Globus pallidus (tissue), 1 donor: ENCODE measurements around the gene CLEC4E.
"Not testable (repeated sequence)": the region's sequence is repeated elsewhere in the genome, so short reads cannot be mapped to it uniquely, and the experiment has no call there.

Experiments used
- DNase-seq: peaks from one replicate; pipeline ENCODE4 v3.0.0-alpha.2; 2015; ENCODE audit warnings: low spot score

CLEC4E gene

GRCh38 chr12:8540831-8541230, at the start of gene CLEC4E:
Gene CLEC4E, minus strand, starts transcription at chr12:8540905. Its CDS starts 108 bp downstream, at chr12:8540797.
- DNase-seq: not testable (repeated sequence)

GRCh38 chr12:8589679-8590078, 49.0 kb upstream of the CLEC4E start:
- no peak for DNase-seq

DNA sequence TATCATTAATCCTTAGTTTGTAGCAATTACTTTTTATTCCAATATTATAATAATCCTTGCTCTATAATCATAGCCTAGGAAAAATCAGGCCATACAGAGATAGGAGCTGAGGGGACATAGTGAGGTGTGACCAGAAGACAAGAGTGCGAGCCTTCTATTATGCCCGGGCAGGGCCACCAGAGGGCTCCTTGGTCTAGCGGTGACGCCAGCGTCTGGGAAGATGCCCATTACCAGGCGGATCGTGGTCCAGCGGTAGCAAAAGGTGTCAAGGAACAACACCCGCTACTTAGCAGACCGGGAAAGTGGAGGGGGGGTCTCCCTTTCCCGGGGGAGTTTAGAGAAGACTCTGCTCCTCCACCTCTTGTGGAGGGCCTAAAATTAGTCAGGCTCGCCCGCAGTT, 43.8 kb upstream of the CLEC4E start:
- not testable (repeated sequence) for DNase-seq

GRCh38 chr12:8584004-8584403, 43.3 kb upstream of the CLEC4E start:
- DNase-seq: no peak

GRCh38 chr12:8581098-8581784, 40.5 kb upstream of the CLEC4E start:
- no peak for DNase-seq

DNA sequence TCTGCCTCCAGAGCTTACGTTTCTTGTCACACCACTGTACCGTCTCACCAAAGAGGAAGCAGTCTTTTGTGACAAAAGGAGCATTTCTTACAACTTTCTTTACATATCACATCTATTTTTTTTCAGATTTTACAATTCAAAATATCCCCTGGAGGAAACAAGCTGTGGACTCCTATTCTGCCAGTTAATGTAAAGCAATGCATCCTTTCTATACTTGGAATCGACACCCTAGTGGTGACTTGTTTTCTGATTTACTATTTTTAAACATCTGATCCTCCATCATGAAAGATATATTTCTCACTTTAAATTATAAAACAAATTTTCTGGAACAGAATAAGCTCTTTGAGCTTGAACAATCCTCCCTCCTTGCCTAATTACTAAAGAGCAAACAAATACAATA, 37.2 kb upstream of the CLEC4E start:
- DNase-seq: no peak

DNA sequence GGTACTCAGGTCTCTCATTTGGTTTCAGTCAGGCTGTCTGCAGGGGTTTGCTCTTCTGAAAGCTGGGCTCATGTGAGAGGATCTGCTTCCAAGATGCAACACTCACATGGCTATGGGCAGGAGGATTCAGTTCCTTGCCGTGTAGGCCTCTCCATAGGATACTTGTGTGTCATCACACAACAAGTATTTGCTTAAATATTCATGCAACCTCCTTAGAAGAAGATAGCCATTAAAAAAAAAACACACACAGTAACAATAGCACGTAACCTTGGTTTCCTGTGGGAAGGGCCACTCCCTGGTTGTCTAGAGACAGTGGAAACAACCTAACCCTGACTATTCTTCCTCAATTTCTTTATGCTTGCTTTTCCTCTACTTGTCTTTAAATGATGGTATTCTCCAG, 31.8 kb upstream of the CLEC4E start:
- no peak for DNase-seq

DNA sequence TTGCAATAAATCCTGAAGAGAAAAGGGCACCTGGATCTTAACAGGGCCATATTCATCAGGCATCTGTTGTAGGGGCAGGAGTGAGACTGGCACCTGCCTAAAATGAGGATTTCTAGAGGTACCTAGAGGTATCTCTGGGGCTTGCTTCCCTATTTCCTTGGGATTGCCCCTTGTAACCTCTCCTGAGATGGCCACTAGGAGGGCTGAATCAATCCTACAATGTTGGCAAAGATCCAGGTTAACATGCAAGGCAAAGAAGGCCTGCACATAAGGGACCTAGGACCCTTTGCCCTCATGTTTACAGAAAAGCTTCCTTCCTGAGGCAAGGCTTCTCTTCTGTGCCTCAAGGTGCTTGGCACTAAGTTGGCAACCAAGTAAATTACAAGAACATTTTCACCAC, 25.8 kb upstream of the CLEC4E start:
- DNase-seq: no peak

- DNase-seq: not testable (repeated sequence)
Observed at GRCh38 chr12:8566052-8566451, 25.3 kb upstream of the CLEC4E start.

DNA sequence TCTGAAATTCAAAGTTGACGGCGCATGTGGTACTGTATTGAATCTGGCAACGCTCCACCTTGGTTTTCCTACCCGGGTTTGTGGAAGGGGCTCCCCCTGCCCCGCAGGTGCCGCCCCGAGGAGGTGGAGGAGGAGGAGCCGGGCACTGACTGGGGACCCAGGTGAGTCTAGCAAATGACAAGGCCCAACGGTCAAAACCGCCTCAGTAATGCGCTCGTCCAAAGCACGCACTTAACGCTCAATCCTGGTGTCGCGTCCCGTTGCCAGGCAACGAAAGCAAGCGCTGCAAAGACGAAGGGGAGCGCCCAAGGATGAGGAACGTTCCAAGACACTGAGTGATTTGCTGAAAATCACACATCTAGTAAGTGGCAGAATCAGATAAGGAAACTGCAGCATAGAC, 24.0 kb upstream of the CLEC4E start:
- no peak for DNase-seq

- no peak for DNase-seq
Observed at GRCh38 chr12:8563356-8563755, 22.7 kb upstream of the CLEC4E start.

GRCh38 chr12:8562310-8562709, 21.6 kb upstream of the CLEC4E start:
- no peak for DNase-seq

GRCh38 chr12:8561011-8561410, 20.3 kb upstream of the CLEC4E start:
- no peak for DNase-seq

- DNase-seq: no peak
Observed at GRCh38 chr12:8559676-8560075, 19.0 kb upstream of the CLEC4E start.

DNA sequence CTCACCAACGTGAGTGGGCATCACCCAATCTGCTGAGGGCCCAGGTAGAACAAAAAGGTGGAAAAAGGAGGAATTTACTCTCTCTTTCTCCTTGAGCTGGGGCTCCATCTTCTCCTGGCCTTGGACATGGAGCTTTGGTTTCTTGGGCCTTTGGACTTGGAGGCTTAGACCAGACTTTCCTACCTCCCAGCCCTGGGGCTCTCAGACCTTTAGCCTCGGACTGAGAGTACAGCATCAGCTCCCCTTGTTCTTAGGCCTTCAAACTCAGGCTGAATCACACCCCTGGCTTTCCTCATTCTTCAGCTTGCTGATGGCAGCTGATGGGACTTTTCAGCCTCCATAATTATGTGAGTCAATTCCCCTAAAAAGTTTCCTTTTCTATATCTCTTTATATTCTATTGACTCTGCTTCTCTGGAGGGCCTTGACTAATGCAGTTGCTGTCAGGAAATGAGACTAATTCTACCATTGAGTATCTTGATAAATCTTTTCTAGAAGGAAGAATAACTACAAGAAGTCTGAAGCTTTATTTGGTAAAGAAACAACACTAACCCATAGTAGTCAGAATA, 15.9 kb upstream of the CLEC4E start:
- no peak for DNase-seq

GRCh38 chr12:8554451-8555195, 13.9 kb upstream of the CLEC4E start:
- DNase-seq: no peak

GRCh38 chr12:8553088-8553627, 12.5 kb upstream of the CLEC4E start:
- no peak for DNase-seq

GRCh38 chr12:8549381-8549780, 8.7 kb upstream of the CLEC4E start:
- no peak for DNase-seq

GRCh38 chr12:8548192-8548591, 7.5 kb upstream of the CLEC4E start:
- DNase-seq: no peak

- no peak for DNase-seq
Observed at GRCh38 chr12:8547645-8548044, 6.9 kb upstream of the CLEC4E start.

DNA sequence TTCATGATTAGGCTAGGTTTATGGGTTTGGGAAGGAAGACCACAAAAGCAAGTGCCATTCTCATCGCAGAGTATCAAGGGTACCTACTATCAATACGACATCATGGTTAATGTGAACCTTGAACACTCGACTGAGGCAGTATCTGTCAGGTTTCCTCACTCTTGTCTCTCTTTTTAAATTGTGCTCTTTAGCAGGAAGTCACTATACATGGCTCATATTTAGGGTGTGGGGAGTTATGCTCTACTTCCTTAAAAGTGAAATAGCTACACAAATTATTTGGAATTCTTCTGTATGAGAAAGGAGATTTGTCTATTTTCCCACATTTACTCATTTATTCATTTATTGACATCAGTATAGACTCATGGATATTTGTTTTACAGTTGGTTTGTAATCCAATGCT, 5.9 kb upstream of the CLEC4E start:
- DNase-seq: no peak

DNA sequence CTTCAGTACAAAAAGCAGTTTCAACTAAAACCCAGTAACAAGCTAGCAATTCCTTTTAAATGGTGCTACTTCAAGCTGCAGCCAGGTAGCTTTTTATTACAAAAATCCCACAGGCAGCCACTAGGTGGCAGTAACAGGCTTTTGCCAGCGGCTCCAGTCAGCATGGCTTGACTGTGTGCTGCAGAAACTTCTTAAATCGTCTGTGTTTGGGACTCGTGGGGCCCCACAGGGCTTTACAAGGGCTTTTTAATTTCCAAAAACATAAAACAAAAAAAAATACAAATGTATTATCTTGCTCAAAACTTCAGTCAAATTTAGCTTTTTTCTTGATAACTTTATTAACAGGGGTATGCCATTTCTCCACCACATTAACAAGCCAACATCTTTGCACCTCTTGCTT, 3.6 kb upstream of the CLEC4E start:
- peak; percentile 35 for DNase-seq

GRCh38 chr12:8541562-8541961, 857 bp upstream of the CLEC4E start:
- no peak for DNase-seq
